Measurements from ENCODE around the gene TMTC1.

GRCh38 chr12:29593001-29593400 is 190.7 kb downstream of the TMTC1 start:
- no peak for TF ChIP-seq POLR2A (IDR thresholded peaks at IDR 0.05)
- TF ChIP-seq, protein P1, sequence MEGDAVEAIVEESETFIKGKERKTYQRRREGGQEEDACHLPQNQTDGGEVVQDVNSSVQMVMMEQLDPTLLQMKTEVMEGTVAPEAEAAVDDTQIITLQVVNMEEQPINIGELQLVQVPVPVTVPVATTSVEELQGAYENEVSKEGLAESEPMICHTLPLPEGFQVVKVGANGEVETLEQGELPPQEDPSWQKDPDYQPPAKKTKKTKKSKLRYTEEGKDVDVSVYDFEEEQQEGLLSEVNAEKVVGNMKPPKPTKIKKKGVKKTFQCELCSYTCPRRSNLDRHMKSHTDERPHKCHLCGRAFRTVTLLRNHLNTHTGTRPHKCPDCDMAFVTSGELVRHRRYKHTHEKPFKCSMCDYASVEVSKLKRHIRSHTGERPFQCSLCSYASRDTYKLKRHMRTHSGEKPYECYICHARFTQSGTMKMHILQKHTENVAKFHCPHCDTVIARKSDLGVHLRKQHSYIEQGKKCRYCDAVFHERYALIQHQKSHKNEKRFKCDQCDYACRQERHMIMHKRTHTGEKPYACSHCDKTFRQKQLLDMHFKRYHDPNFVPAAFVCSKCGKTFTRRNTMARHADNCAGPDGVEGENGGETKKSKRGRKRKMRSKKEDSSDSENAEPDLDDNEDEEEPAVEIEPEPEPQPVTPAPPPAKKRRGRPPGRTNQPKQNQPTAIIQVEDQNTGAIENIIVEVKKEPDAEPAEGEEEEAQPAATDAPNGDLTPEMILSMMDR (IDR thresholded peaks at IDR 0.05), result no peak
